WTC11 (cell line): Measurements from ENCODE around the gene CLTCL1. TPM values are rescaled to one million over a fixed set of nuclear protein-coding genes. Genes with fewer than 3 reads are reported as not detected.

ENCODE experiments used
- ATAC-seq: fragments of 200-7000 bp; cut with Tn5 transposase; 2 replicates; pipeline ENCODE4 v1.10.0; 2021; ENCODE audit warnings: mild to moderate bottlenecking, moderate library complexity
- CTCF ChIA-PET: fragments of 300-600 bp; sonication (Branson Sonifier 250); formaldehyde crosslinking; loops from one replicate; lab custom pipeline; 2021; ENCODE audit warnings: antibody characterized with exemption; lab: Charles Lee
- POLR2A ChIA-PET: fragments of 350-600 bp; sonication (Branson Sonifier 250); formaldehyde crosslinking; loops from one replicate; lab custom pipeline; 2021; ENCODE audit warnings: antibody characterized with exemption; lab: Charles Lee
- DNase-seq: peaks from one replicate; pipeline ENCODE4 v3.0.0; 2021; ENCODE audit warnings: low spot score
- H3K27ac Mint-ChIP-seq: 2 replicates; pipeline ENCODE4 v1.8.0; 2021; ENCODE audit warnings: mixed read lengths
- H3K27me3 Mint-ChIP-seq: 2 replicates; pipeline ENCODE4 v1.8.0; 2021; ENCODE audit warnings: low read depth, mild to moderate bottlenecking, moderate library complexity, mixed read lengths
- H3K36me3 Mint-ChIP-seq: 2 replicates; pipeline ENCODE4 v1.8.0; 2021; ENCODE audit warnings: mixed read lengths
- H3K4me1 Mint-ChIP-seq: 2 replicates; pipeline ENCODE4 v1.8.0; 2022; ENCODE audit warnings: mixed read lengths
- H3K4me3 Mint-ChIP-seq: 2 replicates; pipeline ENCODE4 v1.8.0; 2021; ENCODE audit warnings: mild to moderate bottlenecking, moderate library complexity, mixed read lengths
- H3K9me3 Mint-ChIP-seq: 2 replicates; pipeline ENCODE4 v1.8.0; 2021; ENCODE audit warnings: mixed read lengths
- AFF4 ChIP-seq: sonication (generic); formaldehyde crosslinking; IDR thresholded peaks from 2 replicates; pipeline ENCODE4 v1.8.1; 2023; ENCODE audit warnings: mild to moderate bottlenecking, missing genetic modification reagents, borderline replicate concordance
- ELF4 ChIP-seq: sonication (generic); formaldehyde crosslinking; IDR thresholded peaks from 2 replicates; pipeline ENCODE4 v1.8.1; 2022; ENCODE audit warnings: low read depth, mild to moderate bottlenecking, moderate library complexity, missing genetic modification reagents
- ETV6 ChIP-seq: sonication (generic); formaldehyde crosslinking; IDR thresholded peaks from 2 replicates; pipeline ENCODE4 v1.8.1; 2022; ENCODE audit warnings: mild to moderate bottlenecking, missing genetic modification reagents
- FOXP4 ChIP-seq: sonication (generic); formaldehyde crosslinking; IDR thresholded peaks from 2 replicates; pipeline ENCODE4 v1.8.0; 2022; ENCODE audit warnings: mild to moderate bottlenecking, missing genetic modification reagents
- GABPB1 ChIP-seq: sonication (generic); formaldehyde crosslinking; IDR thresholded peaks from 2 replicates; pipeline ENCODE4 v1.8.1; 2023; ENCODE audit warnings: mild to moderate bottlenecking, missing genetic modification reagents
- GTF2I ChIP-seq: fragments of 250-450 bp; sonication (Bioruptor Pico); conservative IDR thresholded peaks from 2 replicates; pipeline ENCODE4 v1.4.0; 2021; ENCODE audit warnings: mild to moderate bottlenecking
- NR3C1 ChIP-seq: sonication (generic); formaldehyde crosslinking; conservative IDR thresholded peaks from 2 replicates; pipeline ENCODE4 v1.8.1; 2023; ENCODE audit warnings: low read depth, mild to moderate bottlenecking, missing genetic modification reagents
- PRDM15 ChIP-seq: sonication (generic); formaldehyde crosslinking; IDR thresholded peaks from 2 replicates; pipeline ENCODE4 v1.8.0; 2022; ENCODE audit warnings: missing genetic modification reagents
- SOX15 ChIP-seq: fragments of 250-450 bp; sonication (Bioruptor Pico); IDR thresholded peaks from 2 replicates; pipeline ENCODE4 v1.9.0; 2021; ENCODE audit warnings: mild to moderate bottlenecking
- STAT6 ChIP-seq: sonication (generic); formaldehyde crosslinking; conservative IDR thresholded peaks from 2 replicates; pipeline ENCODE4 v1.8.1; 2023; ENCODE audit warnings: mild to moderate bottlenecking, low read depth, missing genetic modification reagents, moderate library complexity
- ZMAT4 ChIP-seq: fragments of 250-450 bp; sonication (Bioruptor Pico); IDR thresholded peaks from 2 replicates; pipeline ENCODE4 v1.9.0; 2021; ENCODE audit warnings: mild to moderate bottlenecking
- ZNF263 ChIP-seq: sonication (generic); formaldehyde crosslinking; IDR thresholded peaks from 2 replicates; pipeline ENCODE4 v1.8.1; 2022; ENCODE audit warnings: low read depth, mild to moderate bottlenecking, moderate library complexity, missing genetic modification reagents
- total RNA-seq: library from RNA; stranded (reverse); gene quantifications from 3 replicates; pipeline ENCODE4 v1.2.3, GENCODE V29; 2021

The CLTCL1 gene
- total RNA-seq, 1 experiment from 2014 or later = 15.5 TPM

- no peak for TF ChIP-seq GTF2I (CRISPR knock-in tag)
Measured at GRCh38 chr22:19228179-19228578, 63.3 kb downstream of the CLTCL1 start (continued).

GRCh38 chr22:19226428-19226827 is 65.1 kb downstream of the CLTCL1 start:
- TF ChIP-seq NR3C1 (CRISPR knock-in tag) (no peak), ZMAT4 (CRISPR knock-in tag) (no peak), ETV6 (no peak), AFF4 (CRISPR knock-in tag) (no peak), PRDM15 (CRISPR knock-in tag) (no peak), FOXP4 (CRISPR knock-in tag) (no peak), ZNF263 (CRISPR knock-in tag) (no peak), GABPB1 (CRISPR knock-in tag) (no peak), ELF4 (CRISPR knock-in tag) (no peak), SOX15 (CRISPR knock-in tag) (no peak), STAT6 (CRISPR knock-in tag) (no peak)
- TF ChIP-seq, all 79 proteins: peak for 0
- ChIA-PET CTCF (no interaction called here), POLR2A (no interaction called here)
- H3K4me3 Mint-ChIP-seq = no peak overlapping the region
- H3K4me1 Mint-ChIP-seq = no peaks in the 10 kb centered on the region
- H3K27me3 Mint-ChIP-seq = no peaks in the 10 kb centered on the region
- peaks cover 59% of the 10 kb centered on the region for H3K36me3 Mint-ChIP-seq
- no peak for ATAC-seq
- no peak overlapping the region for H3K27ac Mint-ChIP-seq
- DNase-seq = no peak
- peaks cover 22% of the 10 kb centered on the region for H3K9me3 Mint-ChIP-seq
